Breast epithelium (tissue), 4 donors: Measurements from ENCODE around the gene DFFB. TPM values are rescaled to one million over a fixed set of nuclear protein-coding genes. Genes with fewer than 3 reads are reported as not detected.

Experiments used
- DNase-seq, 2 donors: peaks; one replicate each; pipeline ENCODE4 v3.0.0-alpha.2; 2019; ENCODE audit warnings: low spot score in 2 of 2
- H3K27ac ChIP-seq, 2 donors: fragments of 200-600 bp; sonication (generic) in 1 of 2; one replicate each; pipeline ENCODE4 v1.5.1; 2016 to 2019; ENCODE audit warnings: mild to moderate bottlenecking in 1 of 2
- H3K27me3 ChIP-seq, 2 donors: fragments of 200-600 bp; sonication (generic) in 1 of 2; one replicate each; pipeline versions ENCODE4 v1.5.1 to v1.6.0; 2017 to 2019; ENCODE audit warnings: control low read depth in 1 of 2, mild to moderate bottlenecking in 1 of 2
- H3K36me3 ChIP-seq: fragments of 200-600 bp; one replicate; pipeline ENCODE4 v1.5.1; 2019
- H3K4me1 ChIP-seq, 2 donors: fragments of 200-600 bp; sonication (generic); one replicate each; pipeline ENCODE4 v1.5.1; 2016 to 2019; ENCODE audit warnings: control low read depth in 1 of 2
- H3K4me3 ChIP-seq, 3 donors: fragments of 200-600 bp; sonication (generic); 1 replicate in 2 of 3; 2 replicates in 1 of 3; pipeline ENCODE4 v1.5.1; 2016 to 2019; ENCODE audit warnings: mild to moderate bottlenecking in 3 of 3, moderate library complexity in 2 of 3
- H3K9me3 ChIP-seq, 2 donors: fragments of 200-600 bp; sonication (generic) in 1 of 2; one replicate each; pipeline ENCODE4 v1.5.1; 2016 to 2019; ENCODE audit warnings: control low read depth in 1 of 2
- POLR2A ChIP-seq: fragments of 450-650 bp; IDR thresholded peaks from one replicate; pipeline ENCODE4 v1.6.1; 2016; ENCODE audit warnings: antibody characterized with exemption, mild to moderate bottlenecking, moderate library complexity
- POLR2AphosphoS5 ChIP-seq, 3 donors: sonication (generic); formaldehyde crosslinking; IDR thresholded peaks; one replicate each; pipeline ENCODE4 v1.6.1; 2017; ENCODE audit warnings: antibody characterized with exemption in 3 of 3
- intact Hi-C: fragments of 100-400 bp; cut with DNase I; formaldehyde crosslinking; loops from one replicate; pipeline ENCODE4 v1.15.1; 2023; ENCODE audit warnings: low total_unique reads
- total RNA-seq, 3 donors: library from RNA; depleted of rRNA; stranded (reverse); fragments of >200 nt; gene quantifications; one replicate each; pipeline ENCODE4 v1.1.0, GENCODE V29; 2016
- TF ChIP-seq, protein P1 (sequence below), 3 donors: fragments of 450-650 bp; IDR thresholded peaks; one replicate each; pipeline ENCODE4 v1.5.1; 2016 to 2017; ENCODE audit warnings: antibody characterized with exemption in 3 of 3, mild to moderate bottlenecking in 3 of 3, moderate library complexity in 3 of 3

The DFFB gene
- total RNA-seq, 3 donors from 2014 or later: 9.1 to 14.4 (median 11.3) TPM

DNA sequence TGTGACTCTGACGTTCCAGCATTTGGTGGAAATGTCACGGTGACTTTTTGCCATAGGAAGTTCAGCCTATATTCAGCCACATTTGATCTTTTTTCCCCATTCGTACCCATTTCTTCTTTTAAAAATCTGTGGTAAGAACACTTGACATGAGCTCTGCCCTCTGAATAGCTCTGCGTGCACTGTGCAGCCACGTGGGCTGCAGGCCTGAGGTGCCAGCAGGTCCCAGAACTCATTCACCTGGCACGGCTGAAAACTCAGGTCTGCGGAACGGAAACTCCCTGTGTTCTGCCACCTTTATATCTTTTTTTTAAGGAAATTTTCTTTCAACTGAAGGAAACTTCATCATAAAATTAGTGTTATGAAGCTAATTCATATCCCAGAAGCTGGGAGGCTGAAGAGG lies 28.9 kb upstream of the DFFB start:
- Histone ChIP-seq H3K27ac (no peak overlapping the region), H3K36me3 (peaks cover 9% of the 10 kb centered on the region), H3K9me3 (no peaks in the 10 kb centered on the region), H3K4me1 (no peaks in the 10 kb centered on the region), H3K4me3 (no peak overlapping the region), H3K27me3 (no peaks in the 10 kb centered on the region)
- TF ChIP-seq POLR2AphosphoS5 (IDR thresholded peaks at IDR 0.05): no peak
- TF ChIP-seq, protein P1, sequence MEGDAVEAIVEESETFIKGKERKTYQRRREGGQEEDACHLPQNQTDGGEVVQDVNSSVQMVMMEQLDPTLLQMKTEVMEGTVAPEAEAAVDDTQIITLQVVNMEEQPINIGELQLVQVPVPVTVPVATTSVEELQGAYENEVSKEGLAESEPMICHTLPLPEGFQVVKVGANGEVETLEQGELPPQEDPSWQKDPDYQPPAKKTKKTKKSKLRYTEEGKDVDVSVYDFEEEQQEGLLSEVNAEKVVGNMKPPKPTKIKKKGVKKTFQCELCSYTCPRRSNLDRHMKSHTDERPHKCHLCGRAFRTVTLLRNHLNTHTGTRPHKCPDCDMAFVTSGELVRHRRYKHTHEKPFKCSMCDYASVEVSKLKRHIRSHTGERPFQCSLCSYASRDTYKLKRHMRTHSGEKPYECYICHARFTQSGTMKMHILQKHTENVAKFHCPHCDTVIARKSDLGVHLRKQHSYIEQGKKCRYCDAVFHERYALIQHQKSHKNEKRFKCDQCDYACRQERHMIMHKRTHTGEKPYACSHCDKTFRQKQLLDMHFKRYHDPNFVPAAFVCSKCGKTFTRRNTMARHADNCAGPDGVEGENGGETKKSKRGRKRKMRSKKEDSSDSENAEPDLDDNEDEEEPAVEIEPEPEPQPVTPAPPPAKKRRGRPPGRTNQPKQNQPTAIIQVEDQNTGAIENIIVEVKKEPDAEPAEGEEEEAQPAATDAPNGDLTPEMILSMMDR (IDR thresholded peaks at IDR 0.05): no peak
- TF ChIP-seq POLR2A: no peak
- intact Hi-C loops: no loop called here
- DNase-seq: no peak

DNA sequence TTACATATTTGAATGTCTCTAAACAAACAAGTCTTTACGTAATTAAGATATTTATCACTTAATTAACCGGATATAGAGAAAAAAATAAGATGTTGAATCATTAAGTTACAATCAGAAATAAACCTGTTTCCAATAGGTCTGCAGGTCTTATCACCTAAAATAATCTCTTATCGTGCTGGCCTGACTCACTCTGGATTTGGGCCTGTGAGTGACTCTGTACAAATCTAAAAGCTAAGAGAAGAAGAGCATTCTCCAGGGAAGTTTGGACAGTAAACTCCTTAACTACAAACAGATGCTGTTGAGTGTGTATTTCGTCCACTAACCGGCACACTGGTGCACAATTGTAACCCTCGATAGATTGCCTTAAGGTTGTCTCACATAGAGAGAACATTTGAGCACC lies 25.6 kb upstream of the DFFB start:
- DNase-seq: no peak
- H3K27me3 ChIP-seq: no peaks in the 10 kb centered on the region
- H3K9me3 ChIP-seq: no peaks in the 10 kb centered on the region
- intact Hi-C loops: no loop called here
- H3K4me1 ChIP-seq: no peaks in the 10 kb centered on the region
- no peak overlapping the region for H3K4me3 ChIP-seq
- no peaks in the 10 kb centered on the region for H3K36me3 ChIP-seq
- TF ChIP-seq, protein P1 (IDR thresholded peaks at IDR 0.05): no peak
- H3K27ac ChIP-seq: no peak overlapping the region

DNA sequence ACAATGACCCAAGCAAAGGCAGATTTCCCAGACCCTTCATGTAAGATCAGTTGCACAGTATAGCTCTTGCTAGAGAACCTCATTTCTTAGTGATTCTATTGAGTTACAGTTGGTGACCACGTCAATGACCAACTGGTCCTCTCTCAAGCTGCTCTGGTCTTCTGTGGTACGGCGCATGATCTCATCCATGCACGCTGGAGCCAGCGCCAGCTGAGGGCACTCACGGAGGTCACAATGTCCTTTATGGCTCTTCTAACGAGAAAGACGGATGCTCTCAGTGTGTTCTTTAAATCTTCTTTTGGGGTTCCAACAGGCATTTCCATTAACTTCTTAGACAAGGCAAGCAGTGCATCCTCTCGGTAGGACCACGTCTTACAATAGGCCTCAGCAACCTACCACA lies 22.6 kb upstream of the DFFB start:
- TF ChIP-seq POLR2A: no peak
- TF ChIP-seq POLR2AphosphoS5 (IDR thresholded peaks at IDR 0.05): no peak
- TF ChIP-seq, protein P1 (IDR thresholded peaks at IDR 0.05): no peak
- intact Hi-C loops: no loop called here
- H3K36me3 ChIP-seq: peaks cover 11% of the 10 kb centered on the region
- no peaks in the 10 kb centered on the region for H3K27me3 ChIP-seq
- no peaks in the 10 kb centered on the region for H3K4me1 ChIP-seq
- no peak overlapping the region for H3K4me3 ChIP-seq
- peaks cover 0 to 10% of the 10 kb centered on the region in 2 donors for H3K9me3 ChIP-seq
- no peak overlapping the region for H3K27ac ChIP-seq
- no peak for DNase-seq

DNA sequence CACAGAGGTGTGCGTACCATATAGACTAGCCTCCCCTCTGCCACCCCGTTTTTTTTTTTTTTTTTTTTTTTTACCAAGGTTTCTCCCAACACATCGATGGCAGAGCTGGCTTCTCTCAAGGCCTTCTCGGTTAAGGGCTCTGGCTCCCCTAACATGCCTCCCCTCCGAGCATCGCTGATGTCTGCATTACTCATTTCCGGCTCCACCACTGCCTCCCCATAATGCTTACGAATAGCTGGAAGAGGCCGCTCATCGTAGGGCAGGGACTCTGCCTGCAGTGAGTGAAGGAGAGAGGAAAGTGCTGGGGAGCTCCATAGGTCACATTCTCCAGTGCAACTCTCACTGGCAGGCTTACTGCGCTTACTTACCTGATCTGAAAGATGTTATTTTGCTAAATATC lies 20.9 kb upstream of the DFFB start:
- TF ChIP-seq POLR2A: no peak
- no peak for TF ChIP-seq POLR2AphosphoS5 (IDR thresholded peaks at IDR 0.05)
- TF ChIP-seq, protein P1 (IDR thresholded peaks at IDR 0.05): no peak
- Histone ChIP-seq H3K36me3 (peaks cover 11% of the 10 kb centered on the region), H3K9me3 (peaks cover 0 to 10% of the 10 kb centered on the region in 2 donors), H3K27me3 (no peaks in the 10 kb centered on the region), H3K27ac (no peak overlapping the region), H3K4me1 (no peaks in the 10 kb centered on the region), H3K4me3 (no peak overlapping the region)
- intact Hi-C loops: no loop called here
- DNase-seq: no peak

DNA sequence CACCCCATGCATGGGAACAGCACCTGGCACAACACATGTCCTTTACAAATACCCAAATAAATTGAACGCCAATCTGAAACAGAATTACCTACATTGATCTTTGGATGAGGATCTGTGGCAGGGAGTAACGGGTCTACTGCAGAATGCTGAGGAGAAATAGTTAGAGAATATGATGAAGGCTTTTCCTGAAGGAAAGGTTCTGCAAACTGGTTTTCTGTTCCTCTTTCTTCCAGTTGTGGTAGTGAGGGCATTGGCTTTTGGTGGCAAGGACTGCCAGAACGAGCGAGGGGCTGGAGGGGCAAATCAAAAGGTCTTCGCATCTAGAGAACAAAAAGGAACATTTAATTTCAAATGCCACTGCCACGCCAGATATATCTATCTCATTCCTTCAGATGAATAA lies 20.1 kb upstream of the DFFB start:
- intact Hi-C loops: no loop called here
- no peaks in the 10 kb centered on the region for H3K4me1 ChIP-seq
- TF ChIP-seq, protein P1 (IDR thresholded peaks at IDR 0.05): no peak
- no peak for TF ChIP-seq POLR2AphosphoS5 (IDR thresholded peaks at IDR 0.05)
- H3K36me3 ChIP-seq: peaks cover 11% of the 10 kb centered on the region
- H3K27ac ChIP-seq: no peak overlapping the region
- no peak overlapping the region for H3K4me3 ChIP-seq
- no peaks in the 10 kb centered on the region for H3K27me3 ChIP-seq
- DNase-seq: no peak
- peaks cover 0 to 10% of the 10 kb centered on the region in 2 donors for H3K9me3 ChIP-seq
